HG03469 (cell line): Measurements from ENCODE around the gene LRRC37B.
"Not testable (repeated sequence)": the region's sequence is repeated elsewhere in the genome, so short reads cannot be mapped to it uniquely, and the experiment has no call there.

ENCODE experiments used
- ATAC-seq: cut with Tn5 transposase; IDR thresholded peaks from one replicate; pipeline ENCODE4 v1.9.1; 2021; ENCODE audit warnings: mild to moderate bottlenecking, moderate library complexity, moderate number of reproducible peaks; ENCODE audit not compliant: unreplicated experiment

LRRC37B gene

DNA sequence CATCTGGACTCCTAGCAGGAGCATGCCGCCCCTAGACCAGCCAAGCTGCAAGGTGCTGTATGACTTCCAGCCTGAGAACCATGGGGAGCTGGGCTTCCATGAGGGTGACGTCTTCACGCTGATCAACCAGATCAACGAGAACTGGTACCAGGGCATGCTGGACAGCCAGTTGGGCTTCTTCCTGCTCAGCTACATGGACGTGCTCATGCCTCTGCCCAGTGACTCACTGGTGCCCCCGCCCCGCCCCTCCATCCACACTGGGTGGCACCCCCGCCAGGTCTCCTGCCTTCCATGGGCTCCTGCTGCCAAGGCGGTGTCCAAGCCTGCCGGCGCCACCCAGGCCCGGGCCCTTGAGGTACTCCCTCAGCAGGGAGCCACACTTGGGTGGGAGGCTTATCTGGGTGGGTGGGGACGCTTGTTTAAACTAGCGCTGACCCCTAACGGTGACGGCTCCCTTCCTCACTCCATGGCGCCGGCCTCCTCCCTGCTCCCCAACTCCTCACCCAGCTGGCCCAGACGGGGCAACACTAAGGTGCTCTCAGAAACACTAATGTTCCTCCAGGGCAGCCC is 34.2 kb downstream of the LRRC37B start:
- not testable (repeated sequence) for ATAC-seq

- ATAC-seq, result not testable (repeated sequence)
These were observed 35.1 kb downstream of the LRRC37B start for GRCh38 chr17:32042266-32042665.

GRCh38 chr17:32045611-32046010 is 38.4 kb downstream of the LRRC37B start:
- ATAC-seq, result not testable (repeated sequence)

DNA sequence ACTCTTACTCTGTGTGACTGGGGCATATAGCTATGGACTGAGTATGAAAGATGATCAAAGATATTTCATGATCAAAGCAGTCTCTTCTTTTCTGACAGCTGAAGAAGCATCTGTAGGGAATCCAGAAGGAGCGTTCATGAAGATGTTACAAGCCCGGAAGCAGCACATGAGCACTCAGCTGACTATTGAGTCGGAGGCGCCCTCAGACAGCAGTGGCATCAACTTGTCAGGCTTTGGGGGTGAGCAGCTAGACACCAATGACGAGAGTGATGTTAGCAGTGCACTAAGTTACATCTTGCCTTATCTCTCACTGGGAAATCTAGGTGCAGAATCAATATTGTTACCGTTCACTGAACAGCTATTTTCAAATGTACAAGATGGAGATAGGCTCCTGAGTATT is 40.5 kb downstream of the LRRC37B start:
- ATAC-seq, result not testable (repeated sequence)

- ATAC-seq, result not testable (repeated sequence)
These were observed 47.8 kb downstream of the LRRC37B start for GRCh38 chr17:32054985-32055384.

- ATAC-seq, result not testable (repeated sequence)
These were observed 48.2 kb downstream of the LRRC37B start for GRCh38 chr17:32055425-32055824.

- not testable (repeated sequence) for ATAC-seq
These were observed 49.3 kb downstream of the LRRC37B start for GRCh38 chr17:32056500-32056899.

GRCh38 chr17:32057460-32058105 is 50.4 kb downstream of the LRRC37B start:
- not testable (repeated sequence) for ATAC-seq

DNA sequence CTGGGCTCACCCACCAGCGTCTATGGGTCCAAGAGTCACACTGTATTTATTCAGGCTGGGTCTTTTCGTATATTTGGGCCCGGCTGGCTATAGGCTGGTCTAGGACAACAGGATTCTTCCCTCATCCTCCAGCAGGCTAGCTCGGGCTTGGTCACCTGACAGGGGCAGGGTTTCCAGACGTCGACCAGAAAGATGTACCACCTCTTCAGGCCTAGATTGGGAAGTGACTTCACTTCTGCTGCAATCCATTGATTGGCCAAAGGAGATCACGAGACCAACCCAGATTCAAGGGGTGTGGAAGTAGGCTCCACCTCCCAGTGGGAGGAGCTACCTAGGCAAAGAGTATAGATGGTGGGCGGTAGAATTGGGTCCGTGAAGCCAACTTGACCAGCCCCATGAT is 53.5 kb downstream of the LRRC37B start:
- ATAC-seq, result not testable (repeated sequence)

GRCh38 chr17:32061840-32062239 is 54.7 kb downstream of the LRRC37B start:
- ATAC-seq, result not testable (repeated sequence)

GRCh38 chr17:32064091-32064490 is 56.9 kb downstream of the LRRC37B start:
- ATAC-seq, result not testable (repeated sequence)

DNA sequence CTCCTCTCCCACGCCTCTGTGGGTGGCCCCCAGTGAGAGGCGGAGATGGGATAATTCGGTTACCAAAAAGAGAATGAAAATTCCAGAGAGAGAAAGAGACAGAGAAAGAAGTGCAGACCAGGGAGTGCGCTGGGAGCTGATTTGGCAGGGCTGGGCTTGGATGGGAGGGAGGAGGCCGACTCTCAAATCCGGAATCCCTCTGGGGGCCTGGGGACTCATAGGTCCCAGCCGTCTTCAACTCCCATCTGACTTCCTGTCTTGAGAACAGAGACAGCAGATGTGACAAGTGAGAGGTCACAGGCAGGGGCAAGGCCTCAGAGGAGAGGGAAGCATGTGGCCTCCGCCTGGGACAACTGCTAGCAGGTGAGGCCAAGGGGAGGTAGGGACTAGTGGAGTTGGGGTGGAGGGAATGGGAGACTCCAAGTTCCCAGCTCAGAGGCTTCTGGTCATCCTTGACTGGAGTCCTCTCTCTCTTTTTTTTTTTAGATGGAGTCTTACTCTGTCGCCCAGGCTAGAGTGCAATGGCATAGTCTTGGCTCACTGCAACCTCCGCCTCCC is 59.0 kb downstream of the LRRC37B start:
- ATAC-seq, result not testable (repeated sequence)

DNA sequence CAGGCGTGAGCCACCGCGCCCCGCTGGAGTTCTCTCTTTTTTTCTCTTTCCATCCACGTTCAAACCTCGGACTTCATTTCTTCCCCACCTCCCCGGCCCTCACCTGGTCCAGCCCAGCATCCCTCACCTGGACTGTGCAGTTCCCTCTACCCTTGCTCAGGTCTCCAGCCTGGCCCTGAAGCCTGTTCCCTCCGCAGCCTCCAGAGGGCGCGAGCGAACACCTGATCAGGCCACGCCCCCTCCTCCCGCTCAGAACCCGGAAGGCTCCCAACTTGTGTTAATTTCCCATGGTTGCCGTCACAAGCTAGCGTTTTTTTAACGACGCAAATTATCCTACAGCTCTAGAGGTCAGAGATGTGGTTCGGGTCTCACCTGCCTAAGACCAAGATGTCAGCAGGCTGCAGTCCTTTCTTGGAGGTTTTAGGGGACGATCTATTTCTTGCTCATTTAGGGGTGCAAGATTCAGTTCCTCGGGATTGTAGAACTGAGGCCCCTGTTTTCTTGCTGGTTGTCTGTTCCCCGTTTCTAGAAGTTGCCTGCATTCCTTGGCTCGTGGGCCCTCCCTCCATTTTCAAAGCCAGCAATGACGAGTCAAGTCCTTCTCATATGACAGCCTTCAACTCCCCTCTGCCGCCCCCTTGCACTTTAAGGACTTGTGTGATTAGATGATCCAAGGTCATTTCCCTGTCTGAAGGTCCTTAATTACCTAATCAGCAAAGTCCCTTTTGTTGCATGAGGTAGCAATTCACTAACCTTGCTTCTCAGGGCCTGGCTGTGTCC is 59.9 kb downstream of the LRRC37B start:
- ATAC-seq, result not testable (repeated sequence)

DNA sequence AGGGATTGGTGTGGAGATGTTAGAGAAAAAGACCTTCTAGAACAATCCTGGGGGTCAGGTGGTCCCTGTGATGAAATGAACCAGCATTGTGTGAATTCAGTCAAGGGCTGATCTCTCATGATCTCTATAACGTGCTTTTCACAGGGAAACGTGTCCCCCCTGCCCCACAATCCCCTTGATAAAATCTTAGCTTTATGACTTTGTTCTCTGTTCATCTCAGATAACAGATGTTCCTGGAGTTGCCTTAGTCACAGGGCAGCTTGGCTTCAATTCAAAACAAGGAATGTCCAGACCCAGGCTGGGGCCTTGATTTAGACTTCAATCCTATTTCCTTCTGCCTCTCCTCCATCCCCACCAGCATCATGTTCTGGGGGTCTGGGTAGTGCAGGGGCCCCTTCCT is 61.9 kb downstream of the LRRC37B start:
- not testable (repeated sequence) for ATAC-seq

DNA sequence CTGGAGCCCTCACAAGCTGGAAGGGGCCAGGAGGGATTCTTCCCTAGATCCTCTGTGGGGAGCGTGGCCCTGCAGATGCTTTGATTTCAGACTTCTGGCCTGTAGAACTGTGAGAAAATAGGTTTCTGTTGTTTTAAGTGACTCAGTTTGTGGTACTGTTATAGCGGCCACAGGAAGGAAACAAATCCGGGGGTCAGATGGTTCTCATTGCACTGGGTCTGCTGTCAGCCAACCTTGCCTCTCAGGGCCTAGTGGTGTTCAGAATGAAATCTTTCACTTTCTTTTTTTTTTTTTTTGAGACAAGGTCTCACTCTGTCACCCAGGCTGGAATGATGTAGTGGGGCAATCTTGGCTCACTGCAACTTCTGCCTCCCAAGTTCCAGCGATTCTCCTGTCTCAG is 64.8 kb downstream of the LRRC37B start:
- not testable (repeated sequence) for ATAC-seq

- ATAC-seq, result not testable (repeated sequence)
These were observed 65.9 kb downstream of the LRRC37B start for GRCh38 chr17:32073131-32073530.

GRCh38 chr17:32079753-32080152 is 72.6 kb downstream of the LRRC37B start:
- peak; percentile 50 for ATAC-seq

DNA sequence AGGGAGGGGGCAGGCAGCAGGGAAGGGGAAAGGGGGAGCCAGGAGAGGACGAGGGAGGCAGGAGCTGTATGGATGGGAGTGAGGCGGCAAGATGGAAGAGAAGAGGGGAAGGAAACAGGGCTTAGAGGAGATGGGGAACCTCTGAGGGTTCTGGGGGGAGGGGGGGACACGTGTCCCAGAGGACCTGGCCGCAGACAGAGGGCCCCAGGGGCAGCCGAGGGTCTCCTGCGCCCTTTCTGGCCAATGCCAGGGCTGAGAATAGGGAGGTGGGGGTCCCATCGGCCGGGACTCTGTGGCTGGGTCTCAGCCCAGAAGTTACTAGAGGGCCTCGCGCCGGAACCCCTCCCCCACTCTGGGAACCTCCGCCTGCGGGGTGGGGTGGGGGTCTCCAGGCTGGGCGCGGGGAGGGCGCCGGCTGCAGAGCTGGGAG is 76.4 kb downstream of the LRRC37B start:
- ATAC-seq, result not testable (repeated sequence)

DNA sequence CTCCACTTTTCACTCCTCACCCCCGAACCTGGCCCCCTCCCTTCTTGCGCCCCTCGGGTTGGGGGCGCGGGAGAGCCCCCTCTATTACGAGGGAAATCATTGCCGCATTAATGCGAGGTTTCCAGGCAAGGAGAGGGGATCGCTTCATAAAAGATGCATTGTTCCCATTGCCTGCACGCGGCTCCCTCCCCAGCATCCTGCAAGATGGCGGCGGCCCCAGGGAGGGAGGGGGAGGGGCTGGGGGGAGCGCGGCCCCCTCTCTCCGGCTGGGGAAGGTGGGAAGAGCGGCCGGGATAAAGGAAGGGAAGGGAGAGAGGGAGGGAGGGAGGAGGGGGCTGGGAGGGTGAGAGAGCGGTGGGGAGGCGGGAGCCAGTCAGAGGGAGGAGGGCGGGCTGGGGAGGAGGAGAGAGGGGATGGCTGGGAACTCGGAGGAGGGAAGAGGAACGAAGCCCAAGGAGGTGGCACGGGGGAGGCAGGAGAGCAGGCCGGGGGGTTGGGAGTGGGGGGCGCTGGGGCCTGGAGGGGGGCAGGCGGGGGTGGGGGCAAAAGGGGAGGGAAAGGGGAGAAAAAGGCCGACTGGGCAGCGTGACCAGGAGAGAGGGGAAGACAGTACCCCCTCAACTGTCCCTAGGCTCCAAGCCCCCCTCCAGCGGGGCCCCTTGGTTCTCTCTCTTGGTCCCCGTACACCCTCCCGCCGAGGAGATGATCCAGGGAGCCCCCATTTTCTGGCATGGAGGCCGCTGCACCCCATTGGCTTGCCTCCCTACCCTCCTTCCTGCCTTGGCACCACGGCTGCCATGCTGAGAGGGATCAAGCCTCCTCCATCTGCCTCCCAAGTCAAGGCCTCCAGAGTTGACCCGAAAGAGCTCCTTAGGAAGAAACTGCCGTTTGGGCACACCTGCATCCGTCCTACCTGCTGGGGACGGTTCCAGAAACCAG is 77.1 kb downstream of the LRRC37B start:
- not testable (repeated sequence) for ATAC-seq
